COLO668 (cell line): ENCODE data around the gene SCN10A.

ENCODE experiments used
- DNase-seq: peaks from one replicate; lab custom pipeline; 2025; ENCODE audit not compliant: unreplicated experiment; lab: John Stamatoyannopoulos, UW

The SCN10A gene

DNA sequence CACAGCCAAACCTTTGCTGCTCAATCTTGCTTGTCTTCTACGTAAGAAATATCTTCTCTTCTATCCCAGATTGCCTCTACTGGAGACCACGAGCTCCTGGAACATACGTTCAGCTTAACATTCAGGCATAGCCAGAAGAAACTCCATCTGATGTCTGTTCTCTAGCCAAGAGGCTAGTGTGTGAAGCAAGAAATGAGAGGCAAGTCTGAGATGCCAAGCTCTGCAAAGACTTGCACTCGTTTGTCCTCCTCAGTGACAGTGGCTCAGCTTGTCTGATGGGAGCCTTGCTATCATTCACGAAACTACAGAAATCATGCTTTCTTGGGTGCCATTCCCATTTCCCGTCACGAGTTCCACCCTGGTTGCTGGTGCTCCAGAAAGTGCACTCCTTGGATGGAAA lies at the start of gene SCN10A:
TSS of gene SCN10A (minus strand) at position 192 of the 400 bp plus-strand sequence. CDS start 22,207 bp downstream, outside the sequence.
- DNase-seq: no peak

DNA sequence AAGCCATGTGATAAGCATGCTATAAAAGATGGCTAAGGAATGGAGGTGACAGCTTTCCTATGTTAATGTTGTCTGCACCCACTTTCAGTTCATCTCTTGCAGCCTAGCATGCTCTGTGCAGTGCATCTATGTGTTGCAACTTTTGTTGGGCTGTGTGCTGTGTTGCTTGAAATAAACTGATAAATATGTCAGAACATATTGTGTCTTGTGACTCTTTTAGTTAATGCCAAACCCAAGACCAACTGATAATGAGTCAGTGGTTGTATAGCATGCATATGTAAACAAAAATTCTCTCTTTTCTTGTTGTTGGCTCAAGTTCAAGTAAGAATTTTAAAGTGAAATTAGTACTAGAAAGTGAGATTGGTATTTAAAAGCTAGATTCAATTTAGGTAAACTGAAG lies 37.0 kb upstream of the SCN10A start:
- no peak for DNase-seq

DNA sequence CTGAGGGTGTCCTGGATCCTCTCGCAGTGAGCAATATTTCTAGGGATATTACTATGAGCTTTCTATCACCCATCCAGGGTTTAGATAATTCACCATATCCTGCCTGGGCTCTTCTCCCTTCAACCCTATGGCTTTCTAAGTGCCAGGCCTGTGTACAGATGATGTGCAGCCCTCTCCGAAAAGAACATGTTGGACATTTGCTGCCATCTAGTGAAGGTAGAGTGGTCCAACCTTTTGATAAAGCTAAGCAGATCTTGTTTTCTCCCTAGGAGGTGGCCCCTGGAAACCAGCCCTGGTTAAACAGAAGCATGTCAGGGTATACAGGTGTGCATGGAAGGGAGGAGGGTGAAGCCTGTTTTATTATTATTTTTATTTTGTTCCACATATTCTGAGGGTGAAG lies 27.9 kb upstream of the SCN10A start:
- DNase-seq: no peak

DNA sequence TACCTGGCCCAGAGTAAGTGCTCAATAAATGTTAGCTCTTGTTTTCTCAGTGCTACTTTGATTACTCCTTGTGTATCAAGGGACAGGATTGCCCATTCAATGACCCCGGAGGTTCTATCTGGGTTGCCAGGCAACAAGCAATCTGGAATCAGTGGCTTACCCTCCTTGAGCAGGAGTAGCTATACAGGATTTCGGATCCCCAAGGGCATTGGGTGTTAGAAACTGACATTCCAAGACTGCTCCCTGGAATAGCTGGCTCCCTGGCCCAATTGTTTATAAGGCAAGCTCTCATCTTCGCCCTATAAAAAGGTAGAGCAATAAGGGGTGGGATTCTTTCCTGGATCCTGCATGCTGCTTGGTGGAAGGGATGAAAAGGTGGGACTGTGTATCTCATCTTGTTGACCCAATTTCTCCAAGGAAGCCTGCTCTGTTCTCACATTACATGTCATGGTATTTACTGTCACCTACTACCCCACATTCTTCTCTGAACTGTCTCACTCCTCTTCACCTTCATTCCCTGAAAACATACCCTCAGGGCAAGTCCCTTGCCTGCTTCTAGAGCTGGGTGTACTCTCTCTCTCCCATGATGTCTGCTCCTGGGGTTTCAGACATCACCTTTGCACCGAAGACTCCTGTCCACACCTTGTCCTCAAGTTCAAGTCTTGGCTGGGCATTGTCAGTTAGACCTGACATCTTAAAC lies 26.4 kb upstream of the SCN10A start:
- DNase-seq: no peak

DNA sequence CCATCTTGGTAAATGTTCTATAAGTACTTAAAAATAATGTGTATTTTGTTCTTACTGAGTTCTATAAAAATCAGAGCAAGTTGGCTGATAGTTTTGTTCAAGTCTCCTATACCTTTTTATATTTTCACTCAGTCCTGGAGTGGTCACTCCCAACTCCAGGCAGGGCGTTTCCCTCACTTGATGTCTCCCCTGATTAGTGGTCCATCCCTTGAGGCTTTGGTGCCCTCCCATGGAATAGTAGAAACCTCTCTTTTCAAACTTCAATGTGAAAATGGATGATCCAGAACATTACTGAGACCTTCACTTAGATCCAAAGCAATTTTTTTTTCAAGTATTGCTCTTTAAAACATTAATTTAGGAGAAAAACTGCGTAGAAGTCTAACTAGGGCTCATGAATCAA lies 25.0 kb upstream of the SCN10A start:
- no peak for DNase-seq

DNA sequence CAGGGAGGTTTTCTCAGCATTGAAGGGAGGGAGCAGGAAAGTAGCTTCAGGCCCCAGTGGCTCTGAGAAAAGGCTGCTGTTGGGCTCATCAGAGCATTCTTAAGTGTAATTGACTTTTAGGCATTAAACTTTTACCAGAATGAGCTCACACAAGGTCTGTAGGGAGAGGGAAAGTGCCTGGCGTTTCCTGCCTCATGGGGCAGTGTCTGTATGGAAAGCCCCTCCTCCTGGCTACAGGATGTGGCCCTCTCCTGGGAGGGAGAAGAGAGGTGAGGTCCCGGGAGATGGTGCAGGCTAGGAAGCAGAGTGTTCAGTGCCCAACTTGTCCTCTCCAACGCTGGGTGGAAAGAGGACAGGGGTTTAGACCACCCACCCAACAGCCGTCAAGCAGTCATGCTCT lies 21.3 kb upstream of the SCN10A start:
- no peak for DNase-seq

DNA sequence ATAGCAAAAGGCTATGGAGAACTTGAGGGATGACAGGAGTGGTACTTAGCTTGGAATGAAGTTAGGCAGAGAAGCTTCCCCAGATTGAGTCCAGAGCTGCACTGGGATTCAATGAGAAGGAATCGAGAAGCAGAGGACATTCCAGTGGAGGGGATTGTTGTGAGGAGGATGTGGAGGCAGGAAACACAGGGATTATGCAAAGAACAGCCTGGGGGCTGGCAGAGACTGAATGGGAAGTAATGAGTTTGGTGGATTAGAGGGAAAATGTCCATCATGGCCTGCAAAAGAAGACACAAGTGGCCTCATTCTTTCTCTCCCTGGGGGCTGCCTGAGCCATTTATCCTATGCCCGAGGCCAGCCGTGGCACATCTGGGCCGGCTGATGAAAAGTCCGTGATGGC lies 20.5 kb upstream of the SCN10A start:
- no peak for DNase-seq

DNA sequence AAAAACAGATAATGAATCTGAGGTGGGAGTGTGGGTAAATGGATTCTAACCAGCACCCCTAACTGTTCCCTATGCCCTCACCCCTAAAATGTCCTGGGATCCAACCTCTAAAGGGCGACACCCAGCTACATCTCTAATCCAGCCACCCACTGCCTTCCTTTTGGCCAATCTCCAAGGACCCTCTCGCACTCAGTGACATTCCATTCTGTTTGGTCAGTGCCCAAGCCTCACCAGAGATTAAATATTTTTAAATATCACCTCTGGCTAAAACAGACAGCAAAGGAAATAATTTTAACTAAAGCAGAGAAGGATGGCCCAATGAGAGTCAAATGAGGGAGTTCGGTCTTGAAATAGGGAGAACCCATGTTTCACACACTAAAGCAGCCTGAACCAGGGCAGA lies 19.9 kb upstream of the SCN10A start:
- no peak for DNase-seq

DNA sequence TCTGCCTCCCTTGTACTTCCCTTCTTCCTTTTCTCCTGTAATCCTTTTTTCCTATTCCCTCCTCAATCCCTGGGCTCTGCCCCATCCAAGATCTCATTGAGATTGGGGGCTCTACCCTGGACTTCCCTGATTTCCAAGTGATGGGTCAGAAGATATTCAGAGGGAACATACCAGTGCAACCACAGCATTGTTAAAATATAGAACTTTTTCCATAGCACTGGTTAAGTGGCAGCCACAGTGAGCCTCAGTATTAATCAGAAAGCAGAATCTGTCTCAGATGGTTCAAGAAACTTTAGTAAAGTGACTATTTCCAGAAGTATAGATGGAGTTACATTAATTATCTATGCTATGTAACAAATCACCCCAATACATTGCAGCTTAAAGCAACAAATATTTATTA lies 18.7 kb upstream of the SCN10A start:
- no peak for DNase-seq

DNA sequence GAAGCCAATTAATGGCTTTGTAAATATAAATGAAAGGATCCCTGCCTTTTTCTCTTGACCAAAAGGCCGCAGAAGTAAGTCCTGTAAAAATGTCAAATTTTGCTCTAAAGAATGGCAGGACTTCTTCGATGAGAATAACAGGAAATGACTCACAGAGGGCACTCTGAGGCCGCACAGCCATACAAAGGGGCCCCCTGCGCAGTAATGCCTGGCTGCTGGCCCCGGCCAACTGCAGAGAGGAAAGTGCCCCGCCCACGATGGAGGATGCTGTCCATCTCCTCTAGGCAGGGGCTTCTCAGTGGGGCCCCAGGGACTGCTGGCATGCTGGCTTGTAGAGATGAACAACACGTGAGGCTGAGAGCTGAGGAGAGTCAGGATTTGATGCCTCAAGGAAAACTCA lies 18.1 kb upstream of the SCN10A start:
- DNase-seq: no peak

DNA sequence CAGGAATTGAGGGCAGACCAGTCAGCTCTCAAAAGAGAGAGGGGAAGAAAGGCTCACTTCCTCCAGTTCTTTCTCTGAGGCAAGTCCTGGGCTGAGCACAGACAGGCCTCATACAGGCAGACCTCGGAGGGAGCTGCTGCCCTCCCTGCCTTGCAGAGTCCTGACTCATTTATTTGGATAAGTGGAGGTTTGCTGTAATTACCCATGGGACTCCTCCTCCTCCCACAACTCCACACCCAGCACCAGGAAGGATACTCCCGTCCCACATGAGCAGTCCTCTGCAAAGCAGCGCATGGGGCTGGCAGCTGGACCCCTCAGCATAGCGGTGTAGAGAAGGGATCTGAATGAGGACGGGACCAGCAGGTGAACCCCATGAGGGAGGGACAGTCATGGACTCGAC lies 13.4 kb upstream of the SCN10A start:
- DNase-seq: no peak

DNA sequence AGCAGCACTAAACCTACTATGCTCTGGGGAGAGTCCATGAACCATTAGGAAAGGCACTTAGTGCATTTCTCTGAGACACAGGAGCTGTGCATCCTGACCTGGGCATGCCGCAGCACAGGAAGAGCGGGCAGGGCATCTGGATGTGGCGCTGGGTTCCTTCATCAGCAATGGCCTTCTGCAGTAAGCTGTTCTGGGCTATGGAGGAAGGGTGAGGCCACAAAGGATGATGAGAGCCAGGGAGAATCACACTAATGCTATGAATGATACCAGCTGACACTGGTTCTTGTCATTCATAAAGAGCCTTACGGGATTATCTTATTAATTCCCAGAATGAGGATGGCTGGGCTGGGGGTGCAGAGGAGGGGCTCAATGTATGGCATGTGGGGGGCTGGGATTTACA lies 12.7 kb upstream of the SCN10A start:
- DNase-seq: no peak

DNA sequence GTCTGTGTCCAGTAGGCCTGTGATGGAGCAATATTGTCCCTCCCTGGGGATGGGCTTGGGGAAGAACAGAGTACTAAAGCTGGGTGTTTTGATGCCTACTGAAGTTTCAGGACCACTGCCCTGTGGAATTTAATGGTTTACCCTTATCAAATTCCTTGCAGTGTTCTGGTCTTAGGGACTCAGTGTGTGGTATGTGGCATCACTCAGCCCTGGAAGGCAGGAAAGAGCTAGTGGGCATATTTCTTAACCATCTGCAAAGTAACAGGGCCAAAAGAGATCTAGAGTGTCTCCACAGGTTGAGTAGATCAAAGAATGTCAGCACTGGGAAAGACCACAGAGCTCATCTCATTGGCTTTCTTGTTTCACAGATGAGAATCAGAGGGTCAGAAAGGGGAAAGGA lies 11.8 kb upstream of the SCN10A start:
- no peak for DNase-seq

DNA sequence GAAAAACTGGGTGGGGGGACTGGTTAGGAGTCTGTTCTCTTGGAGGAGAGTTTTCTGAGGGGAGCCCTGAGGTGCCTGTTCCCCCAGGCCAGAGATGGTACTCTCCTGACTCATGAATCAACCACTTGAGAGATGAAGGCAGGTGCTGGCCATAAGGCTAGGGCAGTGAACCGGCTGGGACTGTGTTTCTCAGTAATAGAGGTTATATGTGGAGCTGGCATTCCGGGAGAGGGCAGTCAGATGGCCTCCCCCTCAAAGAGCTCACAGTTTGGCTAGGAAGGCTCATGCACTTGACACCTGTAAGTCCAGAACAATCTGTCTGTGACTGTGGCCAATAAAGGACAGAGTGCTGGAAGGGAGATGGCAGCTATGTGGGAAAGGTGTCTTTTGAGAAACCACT lies 10.0 kb upstream of the SCN10A start:
- DNase-seq: no peak

DNA sequence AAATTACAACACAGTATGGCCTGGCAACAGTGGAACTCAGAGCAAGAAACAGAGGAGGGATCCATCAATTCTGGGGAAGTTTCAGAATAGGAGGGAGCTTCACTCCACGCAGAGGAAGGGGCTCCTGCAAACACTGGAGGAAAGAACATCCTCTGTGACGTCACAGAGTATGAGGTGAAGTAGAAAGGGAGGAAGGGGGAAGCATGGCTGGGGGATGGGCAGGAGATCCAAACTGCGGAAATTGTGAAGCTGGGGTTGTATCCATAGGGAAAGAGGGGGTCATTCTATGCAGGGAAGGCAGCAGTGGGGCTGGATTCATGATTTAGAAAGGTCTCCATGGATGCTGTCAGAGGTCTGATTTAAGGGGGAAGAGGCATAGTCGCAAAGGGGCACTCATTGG lies 8.3 kb upstream of the SCN10A start:
- no peak for DNase-seq

DNA sequence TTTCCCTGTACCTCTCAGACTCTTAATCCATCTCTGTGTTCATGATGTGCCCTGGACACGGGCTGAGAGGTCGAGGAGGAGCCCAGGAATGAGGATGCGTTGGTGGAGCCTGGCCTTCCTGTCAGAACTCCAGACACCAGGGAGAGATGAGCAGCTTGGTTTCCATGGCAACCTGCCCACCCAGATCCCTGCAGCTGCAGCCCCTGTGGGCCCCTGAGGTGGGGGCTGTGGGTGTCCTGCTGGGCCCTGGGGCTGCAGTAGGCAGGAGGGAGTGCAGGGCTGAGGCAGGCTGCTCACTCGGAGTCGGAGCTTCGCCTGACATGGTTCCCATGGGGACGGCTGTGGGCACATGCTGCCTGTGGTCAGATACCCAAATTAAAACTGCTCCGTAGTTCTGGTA lies 7.7 kb upstream of the SCN10A start:
- no peak for DNase-seq

DNA sequence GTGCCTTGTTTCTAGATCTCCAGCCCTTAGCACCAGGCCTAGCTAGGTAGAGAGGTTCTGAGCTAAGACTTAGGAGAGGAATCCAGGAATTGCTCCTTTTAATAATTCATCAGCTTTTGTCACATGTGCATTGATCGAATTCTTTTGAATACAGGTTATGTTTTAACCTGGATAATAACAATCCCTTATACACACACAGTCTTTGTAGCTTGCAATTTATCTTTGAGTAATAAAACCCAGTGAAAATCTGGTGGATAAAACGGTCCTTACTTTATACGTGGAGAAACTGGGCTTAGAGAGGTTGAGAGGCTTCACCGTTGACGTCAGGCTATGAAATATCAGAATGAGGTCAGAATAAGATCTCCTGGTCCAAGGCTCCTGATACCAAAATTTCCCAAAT lies 7.2 kb upstream of the SCN10A start:
- DNase-seq: no peak

DNA sequence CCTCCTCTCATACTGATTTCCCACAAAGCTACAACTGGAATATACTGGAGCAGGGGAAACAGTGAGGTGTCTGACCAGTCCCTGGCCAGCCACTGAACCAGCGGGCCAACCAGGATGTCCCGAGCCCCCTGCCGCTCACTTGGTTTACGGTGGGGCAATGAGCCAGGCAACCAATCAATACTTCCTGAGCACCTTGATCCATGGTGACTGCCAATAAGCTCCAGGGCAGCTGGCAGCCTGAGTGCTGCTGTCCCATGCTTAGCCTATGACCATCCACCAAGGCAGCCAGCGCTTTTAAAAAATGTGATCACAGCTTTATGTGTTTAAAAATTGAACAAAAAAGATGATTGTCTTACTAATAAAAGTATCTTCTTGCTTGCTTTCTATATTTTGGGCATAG lies 4.2 kb downstream of the SCN10A start:
- DNase-seq: no peak

DNA sequence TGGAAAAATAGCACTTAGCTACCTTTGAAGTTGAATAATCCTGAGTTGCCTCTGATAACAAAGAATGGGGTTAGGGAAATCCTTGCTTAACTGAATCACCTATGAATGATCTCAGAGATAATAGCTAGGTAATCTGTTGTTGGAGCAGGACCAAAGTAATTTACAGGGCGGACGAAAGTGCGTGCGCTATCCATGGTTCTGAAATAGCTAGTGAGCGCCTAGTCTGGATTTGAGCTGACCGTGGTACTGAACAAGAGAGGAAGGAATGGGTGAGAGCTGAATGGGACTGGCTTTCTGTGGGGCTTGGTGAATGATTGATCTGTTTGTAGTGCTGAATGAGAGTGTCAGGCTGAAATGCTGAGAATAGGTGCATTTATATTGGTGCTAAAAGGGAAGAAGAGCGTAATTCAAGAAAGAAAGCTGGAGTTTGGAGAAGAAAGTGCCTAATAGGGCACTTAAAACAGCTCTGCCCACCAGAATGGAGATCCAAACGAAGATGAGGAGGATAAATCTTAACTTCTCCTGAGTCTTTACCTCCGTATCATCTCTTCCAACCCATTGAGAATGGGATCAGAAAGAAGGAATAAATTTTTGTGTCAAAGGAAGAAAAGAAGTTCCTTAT lies 10.1 kb downstream of the SCN10A start:
- DNase-seq: no peak

DNA sequence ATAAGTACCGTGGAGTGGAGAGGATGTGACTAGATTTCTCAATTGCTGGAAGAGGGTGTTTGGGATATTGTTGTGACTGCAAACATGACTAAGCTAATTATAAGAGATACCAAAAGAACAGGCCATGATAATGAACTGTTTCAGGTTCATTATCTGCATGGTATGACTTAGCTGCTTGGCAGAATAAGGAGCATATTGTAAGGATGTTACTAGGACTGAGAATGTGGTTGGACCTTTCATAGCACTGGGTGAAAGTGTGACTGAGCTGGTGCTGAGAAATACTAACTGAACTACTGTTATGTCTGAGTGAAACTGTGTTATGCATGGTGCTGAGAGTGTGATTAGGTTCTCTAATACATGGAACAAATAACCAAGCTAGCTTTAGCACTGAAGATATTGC lies 11.0 kb downstream of the SCN10A start:
- DNase-seq: no peak

DNA sequence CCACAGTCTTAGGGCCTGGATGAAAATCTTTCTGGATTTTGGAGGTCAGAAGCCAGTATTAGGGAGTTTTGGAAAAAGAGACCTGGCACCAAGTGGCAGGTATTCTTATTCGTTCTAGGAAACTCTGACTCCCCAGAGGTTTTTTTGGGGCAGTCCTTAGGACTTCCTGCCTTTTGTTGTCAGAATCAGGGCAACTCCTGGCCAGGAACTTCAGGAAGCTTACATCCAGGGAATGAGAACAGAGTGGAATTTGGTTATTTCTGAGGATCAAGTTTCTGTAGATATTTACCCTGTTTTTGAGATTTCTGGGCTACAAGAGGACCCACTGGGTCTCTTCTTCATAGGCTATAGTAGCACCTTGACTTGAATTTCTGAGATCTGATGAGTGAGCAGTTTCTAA lies 15.5 kb downstream of the SCN10A start:
- no peak for DNase-seq

DNA sequence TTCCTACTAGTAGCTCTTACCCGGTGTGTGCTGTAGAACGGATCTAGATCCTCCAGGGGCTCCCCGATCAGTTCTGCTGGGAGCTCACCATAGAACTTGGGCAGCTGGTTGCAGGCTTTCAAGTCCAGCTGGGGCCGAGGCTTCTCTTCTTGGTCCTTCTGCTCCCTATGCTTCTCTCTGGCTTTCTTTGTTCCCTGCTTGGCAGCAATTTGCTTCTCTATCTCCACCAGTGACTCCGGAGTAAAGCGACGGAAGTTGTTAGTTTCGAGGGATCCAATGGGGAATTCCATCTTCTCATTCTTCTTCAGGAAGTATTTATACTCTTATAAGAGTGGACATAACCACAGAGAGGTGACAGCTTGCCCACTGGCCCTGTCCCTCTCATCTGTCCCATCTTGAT lies 22.3 kb downstream of the SCN10A start:
- DNase-seq: no peak

DNA sequence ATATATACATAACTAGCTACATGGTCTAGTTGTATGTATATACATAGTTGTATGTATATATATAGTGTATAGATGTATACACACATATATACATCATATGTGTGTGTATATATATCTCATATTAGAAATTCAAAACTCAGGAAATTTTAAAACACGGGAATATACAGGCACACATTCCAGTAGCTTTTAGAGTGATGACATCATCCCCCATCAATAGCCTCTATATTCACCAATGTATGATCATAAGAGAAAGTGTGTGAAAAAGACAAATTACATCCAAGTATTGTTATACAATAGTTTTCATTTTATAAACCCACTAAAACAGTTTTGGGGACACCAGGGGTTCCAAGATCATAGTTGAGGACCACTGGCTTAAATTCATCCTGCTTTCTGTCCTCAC lies 23.0 kb downstream of the SCN10A start:
- no peak for DNase-seq
